ENCODE results near the gene ZC3HAV1.

GRCh38 chr7:139049936-139050335, 59.6 kb downstream of the ZC3HAV1 start:
- TF ChIP-seq CBFB (CRISPR knock-in tag; IDR thresholded peaks at IDR 0.05; ENCODE audit: low read depth) (no peak), USF2 (CRISPR knock-in tag; IDR thresholded peaks at IDR 0.05) (no peak), CTCF (IDR thresholded peaks at IDR 0.05) (no peak)

All from WTC11 (cell line).